Activated CD8-positive, alpha-beta memory T cell treated with anti-CD3 and anti-CD28 coated beads, Interleukin-2, amount 50 U/mL, for 1 hour (primary cell): ENCODE measurements around the gene NOC2L.
"Not testable (repeated sequence)": the region's sequence is repeated elsewhere in the genome, so short reads cannot be mapped to it uniquely, and the experiment has no call there.

Experiments used
- DNase-seq: peaks from one replicate; pipeline ENCODE4 v3.0.0-alpha.2; 2020; ENCODE audit errors: extremely low read depth

The NOC2L gene

DNA sequence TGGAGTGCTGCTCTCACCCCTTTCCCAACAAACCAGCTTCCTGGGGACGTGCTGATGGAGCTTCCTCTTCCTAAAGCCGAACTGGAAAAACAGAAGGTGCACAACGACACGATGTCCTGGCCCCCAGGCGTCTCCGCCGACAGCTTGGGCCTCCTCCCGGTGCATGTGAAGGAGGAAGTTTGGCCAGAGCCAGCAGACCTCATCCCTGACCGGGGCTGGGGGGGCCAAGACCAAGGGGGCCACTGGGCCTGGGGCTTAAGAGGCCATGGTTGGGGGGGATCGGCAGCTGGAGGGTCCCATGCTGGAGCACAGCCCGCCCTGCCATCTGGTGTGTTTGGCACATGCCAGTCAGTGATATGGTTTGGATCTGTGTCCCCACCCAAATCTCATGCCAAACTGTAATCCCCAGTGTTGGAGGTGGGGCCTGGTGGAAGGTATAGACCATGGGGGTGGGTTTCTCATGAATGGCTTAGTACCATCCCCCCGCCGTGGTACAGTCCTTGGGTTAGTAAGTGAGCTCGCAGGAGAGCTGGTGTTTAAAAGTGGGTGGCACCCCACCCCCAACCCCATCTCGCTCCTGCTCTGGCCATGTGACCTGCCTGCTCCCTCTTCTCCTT, 34.4 kb upstream of the NOC2L start:
- DNase-seq = no peak

GRCh38 chr1:992362-992761, 33.3 kb upstream of the NOC2L start:
- DNase-seq = no peak

DNA sequence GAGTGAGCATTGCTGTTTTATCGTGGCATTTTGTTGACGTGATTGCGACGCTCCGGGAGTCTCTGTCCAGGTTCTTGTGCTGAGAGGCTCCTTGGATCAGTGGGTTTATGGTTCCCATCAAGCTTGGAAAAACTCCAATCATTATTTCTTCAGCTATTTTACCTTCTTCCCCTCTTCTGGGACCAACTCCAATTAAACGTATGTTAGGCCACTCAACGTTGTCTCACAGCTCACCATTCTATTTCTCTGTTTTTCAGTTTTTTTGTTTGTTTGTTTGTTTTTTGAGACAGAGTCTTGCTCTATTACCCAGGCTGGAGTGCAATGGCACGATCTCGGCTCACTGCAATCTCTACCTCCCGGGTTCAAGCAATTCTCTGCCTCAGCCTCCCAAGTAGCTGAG, 32.8 kb upstream of the NOC2L start:
- DNase-seq = no peak

DNA sequence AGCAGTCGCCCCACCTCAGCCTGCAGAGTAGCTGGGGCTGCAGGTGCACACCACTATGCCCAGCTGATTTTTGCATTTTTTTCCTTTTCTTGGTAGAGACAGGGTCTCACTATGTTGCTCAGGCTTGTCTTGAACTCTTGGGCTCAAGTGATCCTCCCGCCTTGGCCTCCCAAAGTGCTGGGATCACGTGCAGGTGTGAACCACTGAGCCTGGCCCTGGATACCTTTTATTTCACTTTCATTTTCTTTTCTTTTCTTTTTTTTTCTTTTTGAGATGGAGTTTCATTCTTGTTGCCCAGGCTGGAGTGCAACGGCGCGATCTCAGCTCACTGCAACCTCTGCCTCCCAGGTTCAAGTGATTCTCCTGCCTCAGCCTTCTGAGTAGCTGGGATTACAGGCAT, 32.2 kb upstream of the NOC2L start:
- not testable (repeated sequence) for DNase-seq

DNA sequence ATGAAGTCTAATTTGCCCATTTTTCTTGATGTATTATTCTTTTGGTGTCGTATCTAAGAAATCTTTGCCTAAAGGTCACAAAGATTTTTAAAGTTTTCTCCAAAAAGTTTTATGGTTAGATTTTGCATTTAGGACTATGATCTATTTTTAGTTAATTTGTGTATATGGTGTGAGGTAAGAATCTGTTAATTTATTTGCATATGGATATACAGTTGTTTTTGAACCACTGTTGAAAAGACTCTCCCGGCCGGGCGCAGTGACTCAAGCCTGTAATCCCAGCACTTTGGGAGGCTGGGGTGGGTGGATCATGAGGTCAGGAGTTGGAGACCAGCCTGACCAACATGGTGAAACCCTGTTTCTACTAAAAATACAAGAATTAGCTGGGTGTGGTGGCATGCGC, 29.0 kb upstream of the NOC2L start:
- DNase-seq = not testable (repeated sequence)

GRCh38 chr1:985126-985525, 26.1 kb upstream of the NOC2L start:
- no peak for DNase-seq

- DNase-seq = no peak
Measured at GRCh38 chr1:984476-984814, 25.4 kb upstream of the NOC2L start.

GRCh38 chr1:983798-984475, 24.9 kb upstream of the NOC2L start:
- DNase-seq = no peak

DNA sequence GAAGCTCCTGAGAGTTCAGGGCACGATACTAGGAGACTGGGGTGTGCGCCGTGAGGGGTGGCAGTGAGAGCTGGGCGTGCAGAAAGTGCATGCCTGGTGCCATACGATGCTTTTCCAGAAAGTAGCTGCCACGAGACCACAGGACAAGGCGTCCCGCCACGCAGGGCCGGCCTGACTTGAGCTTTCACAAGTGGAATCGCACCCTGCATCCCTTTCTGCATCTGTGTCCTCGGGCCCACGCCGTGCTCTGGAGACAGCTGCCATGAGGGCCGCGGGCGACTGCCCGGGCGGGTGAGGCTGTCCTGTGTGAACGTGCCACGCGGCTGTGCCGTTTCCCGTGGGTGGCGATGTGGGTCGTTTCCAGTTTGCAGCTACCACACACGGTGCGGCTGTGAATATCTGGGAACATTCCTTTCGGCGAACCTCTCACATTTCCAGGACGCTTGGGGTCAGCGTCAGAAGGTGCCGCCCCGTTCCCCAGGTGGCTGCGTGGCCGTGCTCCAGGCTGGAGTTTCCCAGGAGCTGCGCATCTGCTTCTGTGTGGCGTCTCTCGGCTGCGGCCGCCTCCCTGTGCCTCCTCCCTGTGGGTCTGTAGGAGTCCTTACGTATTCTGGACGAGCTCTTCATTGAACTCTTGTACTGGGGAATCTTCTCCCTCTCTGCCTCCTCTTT, 23.8 kb upstream of the NOC2L start:
- DNase-seq = no peak

GRCh38 chr1:981955-982558, 23.0 kb upstream of the NOC2L start, which contains the start of gene PERM1:
Gene PERM1, minus strand, starts transcription at chr1:982093. Its CDS starts 1,064 bp downstream, at chr1:981029.
- no peak for DNase-seq

GRCh38 chr1:981491-981954, 22.5 kb upstream of the NOC2L start:
- no peak for DNase-seq

GRCh38 chr1:980602-981395, 21.7 kb upstream of the NOC2L start:
- DNase-seq = no peak

DNA sequence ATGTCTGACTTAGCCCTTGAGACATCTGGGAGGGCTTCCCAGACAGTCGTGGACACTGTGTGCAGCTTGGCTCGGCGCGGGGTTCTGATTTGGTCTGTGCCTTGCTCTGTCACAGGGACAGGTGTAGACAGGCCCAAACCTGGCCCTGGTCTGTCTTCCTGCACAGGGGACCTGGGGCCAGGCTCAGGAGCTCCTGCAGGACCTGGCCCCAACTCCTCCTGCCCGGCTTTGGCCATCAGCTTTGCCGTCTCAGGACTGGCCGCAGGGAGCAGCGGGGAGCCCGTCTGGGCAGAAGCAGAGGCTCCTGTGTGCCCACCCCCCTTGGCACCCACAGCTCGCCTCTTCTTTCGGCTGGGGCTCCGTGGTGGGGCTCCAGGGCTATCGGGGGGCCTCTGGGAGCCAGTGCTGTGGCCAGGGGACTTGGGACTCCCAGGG, 21.1 kb upstream of the NOC2L start:
- no peak for DNase-seq

- no peak for DNase-seq
Measured at GRCh38 chr1:979744-980072, 20.7 kb upstream of the NOC2L start.

DNA sequence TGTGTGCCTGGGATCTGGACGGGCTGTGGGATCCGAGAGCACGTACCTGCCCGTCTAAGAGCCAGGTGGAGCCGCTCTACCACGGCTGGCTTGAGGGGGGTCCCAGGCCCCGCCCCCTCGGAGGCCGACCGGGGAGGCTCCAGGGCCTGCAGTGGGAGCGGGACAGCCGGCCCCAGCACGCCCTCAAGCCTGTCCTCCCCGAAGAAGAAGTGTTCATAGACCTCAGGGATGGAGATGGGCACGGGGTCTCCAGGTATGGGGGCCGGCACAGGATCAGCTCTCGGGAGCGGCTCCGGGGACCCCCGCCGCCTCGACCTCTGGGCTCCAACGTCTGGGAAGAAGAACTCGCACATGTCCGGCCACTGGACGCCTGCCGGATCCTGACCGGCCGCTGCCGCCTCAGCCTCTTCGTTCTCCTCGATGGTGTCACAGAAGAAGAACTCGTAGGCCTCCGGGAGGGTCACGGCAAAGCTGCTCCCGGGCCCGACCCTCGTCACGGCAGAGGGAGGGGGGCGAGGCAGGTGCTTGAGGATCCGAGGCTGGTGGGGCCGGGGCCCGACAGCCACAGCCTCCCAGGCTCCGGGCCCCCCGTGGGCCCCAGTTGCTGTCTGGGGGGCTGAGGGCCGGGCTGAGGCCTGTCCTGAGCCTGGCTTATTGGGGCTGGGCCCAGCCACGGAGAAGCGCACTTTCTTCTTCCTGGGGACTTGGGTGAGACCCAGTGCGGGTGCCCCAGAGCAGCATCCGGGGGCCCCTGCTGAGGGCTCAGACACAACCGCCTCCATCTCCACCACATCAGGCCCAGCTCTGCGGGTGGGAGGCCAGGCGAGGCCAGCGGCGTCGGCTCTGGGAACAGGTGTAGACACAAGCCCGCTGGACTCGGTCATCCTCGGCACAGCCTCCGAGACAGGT, 20.0 kb upstream of the NOC2L start:
- DNase-seq = no peak

DNA sequence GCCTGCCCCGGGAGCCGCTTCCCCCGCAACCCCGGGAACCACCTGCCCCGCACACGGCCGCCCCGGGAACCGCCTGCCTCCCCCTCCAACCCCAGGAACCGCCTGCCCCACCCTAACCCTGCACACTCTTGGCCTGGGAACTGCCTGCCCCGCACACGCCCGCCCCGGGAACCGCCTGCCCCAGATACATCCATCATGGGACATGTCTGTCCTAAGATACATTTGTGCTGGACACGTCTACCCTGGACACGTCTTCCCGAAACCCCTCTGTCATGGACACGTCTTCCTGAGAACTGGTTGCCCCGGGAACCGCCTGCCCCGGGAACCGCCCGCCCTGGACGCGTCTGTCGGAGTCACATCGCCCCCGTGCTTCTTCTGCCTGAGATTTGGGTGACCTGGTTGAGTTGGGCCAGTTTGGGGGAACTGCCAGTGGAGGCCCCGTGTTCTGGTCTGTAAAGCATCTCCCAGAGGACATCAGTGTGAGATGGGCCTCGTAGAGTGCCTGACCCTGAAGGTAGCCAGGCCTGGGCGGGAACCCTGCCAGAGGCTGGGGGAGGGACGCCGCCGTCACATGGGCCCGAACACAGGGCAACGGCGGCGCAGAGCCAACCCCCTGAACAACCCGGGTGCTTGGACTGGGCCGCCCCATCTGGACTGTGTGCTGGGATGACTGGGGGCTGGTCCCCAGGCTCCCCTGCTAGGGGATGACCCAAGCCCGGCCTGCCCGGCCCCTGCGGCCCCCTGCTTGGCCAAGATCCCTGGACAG, 19.2 kb upstream of the NOC2L start:
- no peak for DNase-seq

GRCh38 chr1:976791-977190, 17.7 kb upstream of the NOC2L start:
- DNase-seq = not testable (repeated sequence)

DNA sequence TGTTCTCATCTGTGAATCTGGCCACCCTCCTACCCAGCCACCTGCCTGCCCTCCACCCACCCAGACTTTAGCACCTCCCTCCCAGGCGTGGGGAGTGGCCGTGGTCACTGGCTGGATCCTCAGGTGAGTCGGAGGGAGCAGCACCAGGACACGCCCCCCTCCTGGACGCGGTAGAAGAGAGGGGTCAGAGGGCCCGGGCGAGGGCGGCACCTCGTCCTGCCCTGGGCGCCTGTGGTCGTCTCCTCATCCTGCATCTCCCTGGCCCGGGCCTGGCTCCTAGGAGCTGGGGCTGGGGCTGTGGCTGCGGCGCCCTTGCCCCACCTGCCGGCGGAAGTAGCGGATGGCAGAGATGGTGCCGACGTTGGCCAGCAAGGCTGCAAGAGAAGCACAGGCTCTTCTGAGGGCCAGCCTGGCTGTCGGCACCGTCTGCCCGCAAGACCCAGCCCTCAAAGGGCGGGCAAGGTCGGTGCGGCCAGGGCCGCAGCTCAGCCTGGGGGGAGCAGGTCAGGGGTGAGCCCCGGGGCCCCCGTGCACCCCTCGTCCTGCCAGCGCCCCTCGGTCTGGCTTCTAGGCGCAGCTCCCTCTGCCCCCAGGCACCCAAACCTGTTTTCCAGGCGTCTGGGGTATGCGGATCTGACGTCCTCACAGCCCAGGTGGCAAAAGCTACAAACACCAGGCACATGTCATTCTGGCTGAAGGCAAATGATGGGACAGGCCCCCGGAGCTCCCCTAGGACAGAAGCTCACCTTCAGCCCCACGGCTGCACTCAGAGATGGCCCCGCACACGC, 17.0 kb upstream of the NOC2L start:
- DNase-seq = no peak

DNA sequence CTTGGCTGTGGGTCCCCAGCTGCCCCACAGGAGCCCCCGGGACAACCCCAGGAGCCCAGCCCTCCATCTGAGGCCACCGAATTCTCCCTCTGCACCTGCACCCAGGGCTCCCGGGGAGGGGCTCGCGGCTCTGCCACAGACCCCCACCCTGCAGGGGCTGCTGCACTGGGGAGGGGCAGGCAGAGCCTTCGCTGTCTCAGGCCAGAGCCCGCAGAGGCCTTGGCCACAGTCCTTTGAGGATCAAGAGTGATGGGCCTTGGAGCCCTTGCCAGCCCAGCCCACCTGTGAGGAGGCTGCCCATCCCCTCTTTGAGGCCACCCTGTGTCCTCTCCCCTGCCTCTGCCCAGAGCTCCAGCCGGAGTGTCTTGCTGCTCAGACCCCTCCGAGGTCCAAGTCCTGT, 16.3 kb upstream of the NOC2L start:
- DNase-seq = no peak
